GM19023 (cell line): Measurements from ENCODE around the gene EFNA4.

Experiments used
- ATAC-seq: cut with Tn5 transposase; IDR thresholded peaks from one replicate; pipeline ENCODE4 v1.9.1; 2021; ENCODE audit warnings: mild to moderate bottlenecking, moderate library complexity; ENCODE audit not compliant: unreplicated experiment

EFNA4 gene

DNA sequence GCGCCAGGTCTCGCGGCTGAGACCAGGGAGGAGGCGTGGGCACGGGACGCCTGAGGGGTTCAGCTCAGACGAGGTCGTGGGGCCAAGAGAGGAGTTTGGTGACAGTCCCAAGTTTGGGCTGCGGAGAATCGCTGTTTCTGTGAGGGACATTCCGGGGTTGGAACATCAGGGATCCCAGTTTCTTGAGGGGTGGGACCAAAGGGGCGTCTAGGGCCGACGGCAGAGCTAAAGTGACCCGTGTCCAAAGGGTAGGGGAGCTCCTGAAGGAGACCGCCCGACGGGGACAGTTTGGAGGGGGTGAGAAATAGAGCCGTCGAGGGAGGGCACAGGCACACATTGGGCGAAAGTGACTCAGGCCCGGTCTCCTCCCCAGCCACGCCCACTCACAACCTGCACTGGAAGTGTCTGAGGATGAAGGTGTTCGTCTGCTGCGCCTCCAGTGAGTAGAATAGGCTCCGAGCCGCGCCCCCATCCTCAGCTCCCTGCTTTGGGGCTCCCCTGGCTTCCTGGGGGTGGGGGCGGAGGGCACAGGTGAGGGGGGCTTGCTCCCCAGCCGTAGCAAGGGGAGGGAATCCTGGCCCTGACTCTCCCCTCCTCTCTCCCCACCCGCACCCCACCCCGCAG is 22.1 kb downstream of the EFNA4 start:
- ATAC-seq, result no peak

DNA sequence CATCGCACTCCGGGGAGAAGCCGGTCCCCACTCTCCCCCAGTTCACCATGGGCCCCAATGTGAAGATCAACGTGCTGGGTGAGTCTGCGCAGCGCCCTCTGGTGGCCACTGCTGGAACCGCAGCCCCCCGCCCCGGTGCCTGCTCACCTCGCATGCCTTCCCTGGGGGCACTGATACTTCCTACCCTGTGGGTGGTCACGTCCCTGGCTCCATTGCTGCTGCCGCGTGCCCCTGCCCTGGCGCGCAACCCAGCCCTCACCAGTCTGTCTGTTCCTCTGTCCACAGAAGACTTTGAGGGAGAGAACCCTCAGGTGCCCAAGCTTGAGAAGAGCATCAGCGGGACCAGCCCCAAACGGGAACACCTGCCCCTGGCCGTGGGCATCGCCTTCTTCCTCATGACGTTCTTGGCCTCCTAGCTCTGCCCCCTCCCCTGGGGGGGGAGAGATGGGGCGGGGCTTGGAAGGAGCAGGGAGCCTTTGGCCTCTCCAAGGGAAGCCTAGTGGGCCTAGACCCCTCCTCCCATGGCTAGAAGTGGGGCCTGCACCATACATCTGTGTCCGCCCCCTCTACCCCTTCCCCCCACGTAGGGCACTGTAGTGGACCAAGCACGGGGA is 22.7 kb downstream of the EFNA4 start:
- no peak for ATAC-seq

GRCh38 chr1:155086856-155087535 is 23.5 kb downstream of the EFNA4 start:
- ATAC-seq, result no peak

GRCh38 chr1:155091071-155092051 is 27.8 kb downstream of the EFNA4 start:
- no peak for ATAC-seq

- ATAC-seq, result no peak
Observed at GRCh38 chr1:155092131-155092530, 28.6 kb downstream of the EFNA4 start.

DNA sequence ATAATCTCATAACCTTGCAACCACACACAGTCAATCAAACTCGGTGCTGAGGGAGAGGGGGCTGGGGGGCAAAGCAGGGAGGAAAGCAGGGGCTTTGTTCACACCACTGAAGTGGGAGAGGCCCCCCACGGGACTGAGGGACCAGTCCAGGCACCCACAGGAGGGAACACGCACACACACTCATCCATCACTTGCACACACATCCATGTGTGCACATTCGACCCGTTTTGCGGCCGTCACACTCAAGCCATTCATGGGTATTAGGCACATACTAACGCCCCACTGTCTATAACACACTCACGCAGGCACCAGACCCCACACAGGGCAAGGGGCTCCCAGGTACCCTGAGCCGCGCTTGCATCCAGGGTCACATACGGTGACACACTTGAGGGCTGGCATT is 29.1 kb downstream of the EFNA4 start:
- ATAC-seq, result no peak

DNA sequence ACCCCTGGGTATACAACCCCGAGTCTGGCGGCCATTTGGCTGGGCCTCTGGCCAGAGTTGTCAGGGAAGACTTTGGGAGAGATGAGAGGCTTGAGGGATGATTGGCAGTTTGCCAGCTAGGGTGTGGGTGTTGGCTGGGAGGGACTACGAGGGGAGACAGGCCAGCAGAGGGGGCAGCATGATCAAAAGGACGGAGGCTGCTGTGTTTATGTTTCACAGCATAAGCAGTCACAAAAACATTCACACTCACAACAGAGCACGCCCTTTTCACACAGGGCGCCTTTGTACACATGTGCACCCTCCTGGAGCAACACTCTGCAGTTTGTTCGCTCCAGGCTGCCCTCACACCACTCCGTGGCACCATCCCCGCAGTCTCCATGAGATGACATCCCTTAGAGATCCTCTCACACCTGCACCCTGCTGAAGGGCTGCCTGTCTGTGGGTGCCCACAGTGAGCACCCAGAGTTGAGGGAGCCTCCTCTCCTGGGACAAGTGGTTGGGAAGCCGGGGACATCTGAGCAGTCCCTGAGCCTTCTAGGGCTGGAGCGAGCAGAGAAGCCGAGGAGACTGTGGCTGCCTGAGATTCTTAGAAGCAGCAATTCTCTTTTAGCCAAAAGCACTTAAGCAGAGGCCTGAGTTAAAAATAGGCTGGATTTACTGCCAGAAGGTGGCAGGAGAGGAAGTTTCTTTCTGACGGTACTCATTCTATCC is 30.5 kb downstream of the EFNA4 start:
- ATAC-seq, result no peak

- ATAC-seq, result no peak
Observed at GRCh38 chr1:155094622-155094948, 31.0 kb downstream of the EFNA4 start.

GRCh38 chr1:155099331-155099730 is 35.8 kb downstream of the EFNA4 start:
- no peak for ATAC-seq

- no peak for ATAC-seq
Observed at GRCh38 chr1:155103325-155103724, 39.8 kb downstream of the EFNA4 start.

- ATAC-seq, result no peak
Observed at GRCh38 chr1:155104605-155105534, 41.3 kb downstream of the EFNA4 start.

DNA sequence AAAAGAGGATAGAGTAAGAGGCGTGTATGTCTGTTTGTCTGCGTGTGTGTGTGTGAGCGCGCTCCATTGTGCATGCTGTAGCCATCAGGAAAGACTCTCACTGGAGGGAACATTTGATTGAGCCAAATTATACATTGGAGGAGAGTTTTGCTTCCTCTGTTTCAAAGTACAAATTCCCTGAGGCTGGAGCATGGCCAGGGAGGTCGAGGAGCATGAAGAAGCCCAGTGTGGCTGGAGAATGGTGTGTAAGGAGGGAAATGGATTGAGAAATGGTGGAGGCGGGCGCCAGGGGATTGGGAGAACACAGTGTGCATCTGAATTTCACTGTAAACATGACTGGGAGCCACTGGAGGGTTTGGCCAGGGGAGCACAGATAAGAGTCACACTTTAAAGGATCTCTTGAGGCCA is 42.1 kb downstream of the EFNA4 start:
- ATAC-seq, result no peak

- ATAC-seq, result no peak
Observed at GRCh38 chr1:155106862-155107261, 43.3 kb downstream of the EFNA4 start.

DNA sequence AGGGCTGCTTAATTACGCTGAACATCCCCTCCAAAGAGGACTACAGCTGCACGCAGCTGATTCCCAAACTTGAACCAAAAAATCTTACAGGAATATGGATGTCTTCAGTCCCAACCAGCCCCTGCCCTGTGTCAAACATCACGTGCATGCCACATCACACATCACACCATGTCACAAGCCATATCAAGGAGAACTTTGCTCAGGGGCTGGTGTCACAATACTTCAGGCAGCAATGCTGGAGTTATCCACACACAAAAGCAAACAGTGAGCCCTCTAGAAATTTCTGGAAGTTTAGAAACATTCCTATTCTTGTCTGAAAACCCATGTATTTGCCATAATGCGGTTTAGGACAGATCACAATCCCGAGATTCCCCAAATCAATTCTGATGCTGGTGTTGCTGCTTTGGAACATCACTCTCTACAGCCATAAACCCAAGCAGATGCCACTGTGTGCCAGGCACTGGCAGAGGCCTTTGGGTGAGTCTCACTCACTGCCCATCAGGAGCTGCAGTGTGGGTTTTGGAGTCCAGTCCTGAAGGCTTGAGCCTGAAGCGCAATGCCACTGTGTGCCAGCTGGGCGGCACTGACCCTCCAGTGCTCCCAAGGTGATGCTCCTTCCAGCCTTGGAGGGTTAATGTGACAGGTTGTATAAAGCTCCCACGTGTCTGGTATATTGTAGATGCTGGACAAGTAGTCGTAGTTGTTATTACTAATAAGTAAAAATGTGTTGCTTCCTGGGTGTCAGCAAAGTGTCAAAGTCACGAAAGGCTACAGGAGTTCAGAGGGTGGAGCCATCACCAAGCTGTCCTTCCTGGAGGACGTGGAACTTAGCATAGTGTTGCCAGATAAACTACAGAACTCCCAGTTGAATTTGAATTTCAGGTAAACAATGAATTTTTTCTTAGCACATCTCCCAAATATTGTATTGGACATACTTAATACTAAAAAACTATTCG is 44.0 kb downstream of the EFNA4 start:
- no peak for ATAC-seq

DNA sequence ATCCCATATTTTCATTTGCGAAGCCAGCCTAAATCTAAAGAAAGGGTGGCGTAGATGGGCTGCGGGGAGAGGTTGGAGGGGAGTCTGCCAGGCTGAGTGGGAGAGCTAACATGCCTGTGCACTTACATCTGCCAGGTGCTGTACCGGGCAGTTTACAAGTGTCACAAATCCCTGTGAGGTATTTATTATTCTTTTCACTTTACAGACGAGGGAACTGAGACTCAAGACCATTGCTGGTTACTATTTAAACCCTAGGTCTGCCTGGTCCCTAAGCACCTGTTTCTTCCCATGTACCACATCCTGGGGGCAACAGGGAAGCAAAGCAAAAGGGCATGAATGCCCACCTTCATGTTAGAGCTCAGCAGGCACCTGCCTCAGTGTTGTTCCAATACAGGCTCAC is 44.8 kb downstream of the EFNA4 start:
- no peak for ATAC-seq

DNA sequence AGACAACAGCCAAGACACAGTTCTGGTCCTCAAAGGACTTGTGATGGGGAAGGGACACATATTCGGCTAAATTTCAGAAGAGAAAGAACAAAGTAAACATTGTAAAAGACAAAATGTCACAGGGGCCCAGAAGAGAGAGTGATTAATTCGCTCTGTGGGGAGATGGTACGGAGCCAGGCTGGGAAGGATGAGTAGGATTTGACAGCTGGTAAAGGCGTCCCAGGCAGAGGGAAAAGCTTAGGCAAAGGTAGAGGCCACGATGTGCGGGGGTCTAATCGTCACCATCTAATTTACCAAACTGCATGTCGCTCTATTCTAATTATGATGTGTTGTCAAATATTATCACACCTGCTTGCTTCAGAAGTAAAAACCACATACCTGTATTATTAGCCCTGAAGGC is 46.8 kb downstream of the EFNA4 start:
- ATAC-seq, result no peak

- ATAC-seq, result no peak
Observed at GRCh38 chr1:155110826-155111225, 47.3 kb downstream of the EFNA4 start.

- no peak for ATAC-seq
Observed at GRCh38 chr1:155113450-155113980, 50.0 kb downstream of the EFNA4 start.
